BJ (cell line): ENCODE results near the gene HHAT. TPM values are rescaled to one million over a fixed set of nuclear protein-coding genes. Genes with fewer than 3 reads are reported as not detected.

ENCODE experiments used
- CTCF ChIA-PET: fragments of 350-600 bp; formaldehyde crosslinking; extraction: SDS; loops from one replicate; lab custom pipeline; 2021; ENCODE audit warnings: antibody characterized with exemption, inconsistent platforms; lab: Yijun Ruan, JAX
- POLR2A ChIA-PET: fragments of 300-600 bp; sonication (Branson Sonifier 250); formaldehyde crosslinking; extraction: SDS; loops from one replicate; lab custom pipeline; 2021; ENCODE audit warnings: antibody characterized with exemption; lab: Charles Lee
- DNase-seq: peaks from one replicate; pipeline ENCODE4 v3.0.0-alpha.2; 2011; ENCODE audit warnings: low read depth
- H3K27me3 ChIP-seq: 2 replicates; pipeline ENCODE4 v1.6.0; 2011; ENCODE audit warnings: low read length; ENCODE audit not compliant: control insufficient read depth, insufficient read depth
- H3K36me3 ChIP-seq: 2 replicates; pipeline ENCODE4 v1.5.1; 2011; ENCODE audit warnings: low read length; ENCODE audit not compliant: control insufficient read depth, insufficient read depth
- H3K4me3 ChIP-seq: 2 replicates; pipeline ENCODE4 v1.5.1; 2011; ENCODE audit warnings: low read depth, mild to moderate bottlenecking, control low read depth, low read length
- CTCF ChIP-seq: IDR thresholded peaks from 2 replicates; pipeline ENCODE4 v1.5.1; 2011; ENCODE audit warnings: low read depth, mild to moderate bottlenecking, control low read depth, inconsistent platforms, low read length, moderate library complexity; ENCODE audit not compliant: insufficient read depth
- polyA plus RNA-seq: library from polyadenylated mRNA; depleted of rRNA; stranded (reverse); fragments of >200 nt; gene quantifications from 2 replicates; pipeline ENCODE4 v1.2.3, GENCODE V29; 2011

The HHAT gene
- polyA plus RNA-seq, 1 experiment: 6.6 TPM

- Histone ChIP-seq H3K36me3 (no peaks in the 10 kb centered on the region), H3K4me3 (no peak overlapping the region), H3K27me3 (no peaks in the 10 kb centered on the region)
- ChIA-PET CTCF (no interaction called here), POLR2A (no interaction called here)
- TF ChIP-seq CTCF: no peak
- no peak for DNase-seq
These were observed 366.3 kb downstream of the HHAT start for GRCh38 chr1:210695026-210695425.

GRCh38 chr1:210696709-210697108, 368.0 kb downstream of the HHAT start:
- POLR2A ChIA-PET: no interaction called here
- CTCF ChIA-PET: interaction anchor here (0.7 kb wide), 1 partner anchor 29 kb away, joined by 3 read pairs; no protein-coding TSS in a partner anchor
- Histone ChIP-seq H3K36me3 (no peaks in the 10 kb centered on the region), H3K4me3 (no peak overlapping the region), H3K27me3 (no peaks in the 10 kb centered on the region)
- DNase-seq: no peak
- TF ChIP-seq CTCF: no peak

GRCh38 chr1:210697185-210697584, 368.5 kb downstream of the HHAT start:
- no peak for DNase-seq
- ChIA-PET POLR2A (no interaction called here), CTCF (interaction anchor here (0.7 kb wide), 1 partner anchor 29 kb away, joined by 3 read pairs; no protein-coding TSS in a partner anchor)
- Histone ChIP-seq H3K36me3 (no peaks in the 10 kb centered on the region), H3K4me3 (no peak overlapping the region), H3K27me3 (no peaks in the 10 kb centered on the region)
- no peak for TF ChIP-seq CTCF

GRCh38 chr1:210698661-210699060, 370.0 kb downstream of the HHAT start:
- no peak for TF ChIP-seq CTCF
- POLR2A ChIA-PET: no interaction called here
- no peaks in the 10 kb centered on the region for H3K36me3 ChIP-seq
- H3K27me3 ChIP-seq: no peaks in the 10 kb centered on the region
- DNase-seq: no peak
- no peak overlapping the region for H3K4me3 ChIP-seq
- CTCF ChIA-PET: no interaction called here

DNA sequence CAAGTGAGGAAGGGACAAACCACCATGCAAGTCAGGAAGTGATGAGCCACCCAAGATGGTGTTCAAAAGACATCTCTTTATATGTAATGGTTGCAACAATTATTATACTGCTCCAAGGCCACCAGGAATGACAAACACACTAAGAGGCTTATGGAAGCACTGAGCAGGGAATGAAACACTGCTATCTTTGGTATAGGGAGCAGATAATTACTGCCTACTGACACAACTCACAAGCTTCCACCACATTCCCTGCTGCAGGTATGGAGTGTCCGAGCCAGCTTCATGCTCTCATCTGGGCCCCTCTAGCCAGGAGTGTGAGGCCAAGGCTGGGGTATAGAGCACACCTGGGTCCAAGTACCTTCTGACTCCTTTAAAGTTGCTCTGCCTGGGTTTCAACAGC, 371.4 kb downstream of the HHAT start:
- Histone ChIP-seq H3K4me3 (no peak overlapping the region), H3K36me3 (no peaks in the 10 kb centered on the region), H3K27me3 (no peaks in the 10 kb centered on the region)
- POLR2A ChIA-PET: no interaction called here
- DNase-seq: no peak
- CTCF ChIA-PET: no interaction called here
- no peak for TF ChIP-seq CTCF
